NCI-H2107 (cell line): ENCODE results near the gene EPOP.
A peak's percentile ranks its signal among the peaks of the same experiment; 100 is the strongest.

Source experiments
- DNase-seq: peaks from one replicate; lab custom pipeline; 2025; lab: John Stamatoyannopoulos, UW

EPOP gene

DNA sequence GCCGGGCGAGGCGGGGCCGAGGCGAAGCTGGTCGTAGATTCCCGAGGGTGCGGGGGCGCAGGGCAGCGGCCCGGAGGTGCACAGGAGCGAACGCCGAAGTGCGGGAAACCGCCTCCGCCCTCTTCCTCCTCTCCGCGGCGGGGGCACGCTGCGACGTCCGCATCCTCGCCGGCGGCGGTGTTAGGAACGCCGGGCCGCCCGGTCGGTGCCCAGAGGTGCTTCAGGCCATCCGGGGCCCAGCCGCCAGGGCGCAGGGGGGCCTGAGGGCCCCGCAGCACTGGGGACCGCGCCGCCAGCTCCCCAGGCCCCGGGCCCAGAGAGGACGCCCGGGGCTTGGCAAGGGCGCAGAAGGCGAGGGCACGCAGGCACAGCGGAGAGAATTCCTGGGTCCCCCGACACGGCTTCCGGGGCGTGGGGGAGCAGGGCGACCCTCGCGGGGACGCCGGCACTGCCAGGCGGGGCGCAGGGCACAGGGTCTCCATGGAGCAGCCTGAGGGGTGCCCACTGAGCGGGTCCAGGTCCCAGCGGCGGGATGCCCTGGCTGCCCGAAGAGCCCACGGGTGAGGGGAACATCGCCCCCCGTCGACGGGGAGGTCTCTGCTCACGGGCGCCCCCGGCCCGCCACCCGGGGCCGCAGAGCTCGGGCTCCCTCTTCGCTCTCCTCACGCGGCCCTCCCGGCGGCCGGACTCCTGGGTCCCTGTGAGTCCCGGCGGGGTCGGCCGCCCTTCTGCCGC, 576 bp downstream of the EPOP start:
- DNase-seq = no peak

DNA sequence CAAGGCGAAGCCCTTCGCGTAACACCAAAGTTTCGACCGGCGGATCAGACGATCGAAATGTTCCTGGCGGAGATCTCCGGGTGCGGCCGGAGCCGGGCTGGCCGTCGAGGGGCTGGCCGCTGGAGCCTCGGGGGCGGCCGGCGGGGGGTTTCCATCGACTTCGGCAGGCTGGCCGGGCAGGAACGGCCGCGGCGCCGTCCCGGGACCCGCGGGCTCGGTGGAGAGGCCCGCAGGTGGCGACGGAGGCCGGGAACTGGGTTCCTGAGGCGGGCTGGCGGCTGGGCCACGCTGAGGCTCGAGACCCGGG, 1.1 kb downstream of the EPOP start:
- no peak for DNase-seq

GRCh38 chr17:38672788-38673706, 1.7 kb downstream of the EPOP start:
- DNase-seq = no peak

DNA sequence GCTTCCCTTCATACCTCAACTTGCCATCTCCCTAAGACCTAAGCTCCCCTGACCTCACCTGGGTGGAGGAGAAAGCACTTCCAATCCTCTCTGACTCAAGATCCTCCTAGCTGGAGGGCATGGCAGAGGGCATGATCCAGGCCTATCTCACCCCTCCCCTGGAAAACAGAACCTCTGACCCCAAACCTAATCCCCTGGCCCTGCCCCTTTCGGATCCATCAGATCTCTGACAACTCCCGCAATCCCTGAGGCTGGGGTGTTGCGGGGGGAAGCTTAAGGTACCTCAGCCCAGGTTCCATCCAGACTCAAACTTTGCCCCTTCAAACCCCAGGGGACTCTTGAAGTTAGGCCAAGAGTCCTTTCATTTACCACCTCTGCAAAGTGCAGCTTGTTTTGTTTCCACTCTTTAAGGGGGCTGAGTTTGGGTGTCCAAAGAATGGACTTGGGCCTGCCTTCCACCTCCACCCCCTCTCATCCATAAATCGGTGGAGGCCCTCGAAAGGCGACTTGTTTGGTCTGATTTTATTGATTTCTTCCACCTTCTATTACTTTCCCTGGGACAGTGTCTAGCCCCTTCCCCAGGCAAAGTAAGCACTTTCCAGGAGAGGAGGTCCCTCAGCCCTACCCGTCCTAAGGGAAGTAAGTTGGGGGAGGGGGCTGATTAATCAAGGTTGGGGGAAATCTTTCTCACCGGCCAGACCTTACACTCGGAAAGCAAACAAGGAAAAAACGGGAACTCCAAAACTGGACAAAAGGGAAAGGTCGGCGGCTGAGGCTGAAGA, 2.6 kb downstream of the EPOP start:
- DNase-seq = no peak

GRCh38 chr17:38669520-38669919, 5.2 kb downstream of the EPOP start:
- no peak for DNase-seq

GRCh38 chr17:38667787-38668122, 7.0 kb downstream of the EPOP start:
- no peak for DNase-seq

GRCh38 chr17:38667099-38667786, 7.5 kb downstream of the EPOP start:
- DNase-seq = peak; percentile 63

GRCh38 chr17:38663964-38664644, 10.7 kb downstream of the EPOP start:
- DNase-seq = no peak

- peak; percentile 73 for DNase-seq
These were observed 11.5 kb downstream of the EPOP start for GRCh38 chr17:38663125-38663751.

- no peak for DNase-seq
These were observed 14.4 kb downstream of the EPOP start for GRCh38 chr17:38660097-38661025.

DNA sequence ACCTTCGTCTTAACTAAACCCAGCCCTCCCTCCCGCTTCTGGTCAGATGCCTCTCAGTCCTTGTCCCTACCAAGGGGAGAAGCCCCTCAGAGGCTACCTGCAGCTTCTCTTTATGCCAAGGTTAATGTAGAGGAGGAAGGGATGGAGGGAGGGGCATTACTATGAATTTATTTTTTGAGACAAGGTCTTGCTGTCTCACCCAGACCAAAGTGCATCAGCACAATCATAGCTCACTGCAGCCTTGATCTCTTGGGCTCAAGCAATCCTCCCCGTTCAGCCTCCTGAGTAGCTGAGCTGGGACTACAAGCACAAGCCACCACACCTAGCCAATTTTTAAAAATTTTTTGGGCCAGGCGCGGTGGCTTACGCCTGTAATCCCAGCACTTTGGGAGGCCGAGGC, 15.3 kb downstream of the EPOP start:
- no peak for DNase-seq

DNA sequence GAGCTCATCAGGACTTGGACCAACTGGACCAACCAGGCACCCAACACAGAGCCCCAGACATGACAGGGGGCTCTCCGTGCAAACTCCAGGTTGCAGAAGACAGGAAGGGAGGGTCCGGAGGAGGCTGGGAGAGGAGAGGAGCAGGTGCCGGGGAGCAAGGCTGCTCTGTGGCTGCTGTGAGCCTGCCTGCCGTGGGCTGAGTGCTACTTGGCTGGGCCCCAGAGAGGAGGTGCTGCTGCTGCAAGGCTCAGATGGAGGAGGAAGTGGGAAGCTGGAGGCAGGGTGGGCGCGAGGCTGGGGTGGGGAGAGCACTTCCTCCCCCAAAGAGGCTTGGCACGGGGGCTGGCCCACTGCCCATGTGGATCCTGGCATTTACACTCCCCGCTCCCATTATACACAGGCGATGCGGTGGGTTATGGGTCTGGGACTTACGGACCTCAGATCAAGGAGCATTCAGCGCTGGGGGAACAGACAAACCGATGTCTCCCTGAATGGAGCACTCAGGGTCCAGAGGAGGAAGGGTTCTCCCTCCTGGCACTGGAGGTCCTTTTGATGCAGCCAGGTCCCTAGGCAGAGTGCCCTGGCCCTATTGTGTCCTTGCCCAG, 15.9 kb downstream of the EPOP start:
- no peak for DNase-seq

GRCh38 chr17:38657824-38658740, 16.7 kb downstream of the EPOP start:
- DNase-seq = no peak

DNA sequence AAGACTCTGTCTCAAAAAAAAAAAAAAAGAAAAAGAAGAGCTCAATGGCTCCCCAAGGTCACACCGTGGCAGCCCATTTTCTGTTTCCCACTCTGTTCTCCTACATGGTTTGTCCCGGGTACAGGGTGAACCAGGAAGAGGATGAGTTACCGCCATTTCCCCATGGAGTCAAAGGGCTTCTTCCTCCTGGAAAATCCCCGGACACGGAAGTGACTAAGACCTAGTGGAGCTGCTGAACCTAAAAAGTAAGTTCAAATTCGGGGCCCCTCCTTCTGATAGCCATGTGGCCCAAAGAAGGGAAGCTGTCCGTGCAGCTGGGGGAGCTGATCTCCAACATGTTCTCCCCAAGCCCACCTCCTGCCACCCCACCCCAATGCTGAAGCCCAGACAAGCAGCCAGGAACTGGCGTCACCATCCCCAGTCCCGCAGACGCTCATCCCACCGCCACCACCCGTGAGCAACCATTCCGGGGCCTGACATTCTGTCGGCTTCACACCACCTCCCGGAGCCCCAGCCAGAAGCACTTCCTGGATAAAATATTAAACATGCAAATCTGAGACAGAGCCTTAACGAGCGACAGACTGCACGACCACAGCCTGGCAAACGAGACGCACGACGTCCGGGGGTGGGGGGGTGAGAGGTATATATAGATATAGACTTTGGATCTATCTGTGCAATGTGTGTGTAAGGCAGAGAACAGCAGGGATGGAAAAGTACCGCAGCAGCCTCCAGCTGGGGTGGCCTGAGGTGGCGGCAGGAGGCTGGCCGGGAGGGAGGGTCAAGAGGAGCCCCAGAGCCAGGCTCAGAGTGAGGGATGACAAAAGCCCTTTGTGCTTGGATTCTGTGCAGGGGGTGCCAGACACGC, 17.6 kb downstream of the EPOP start:
- DNase-seq = no peak

DNA sequence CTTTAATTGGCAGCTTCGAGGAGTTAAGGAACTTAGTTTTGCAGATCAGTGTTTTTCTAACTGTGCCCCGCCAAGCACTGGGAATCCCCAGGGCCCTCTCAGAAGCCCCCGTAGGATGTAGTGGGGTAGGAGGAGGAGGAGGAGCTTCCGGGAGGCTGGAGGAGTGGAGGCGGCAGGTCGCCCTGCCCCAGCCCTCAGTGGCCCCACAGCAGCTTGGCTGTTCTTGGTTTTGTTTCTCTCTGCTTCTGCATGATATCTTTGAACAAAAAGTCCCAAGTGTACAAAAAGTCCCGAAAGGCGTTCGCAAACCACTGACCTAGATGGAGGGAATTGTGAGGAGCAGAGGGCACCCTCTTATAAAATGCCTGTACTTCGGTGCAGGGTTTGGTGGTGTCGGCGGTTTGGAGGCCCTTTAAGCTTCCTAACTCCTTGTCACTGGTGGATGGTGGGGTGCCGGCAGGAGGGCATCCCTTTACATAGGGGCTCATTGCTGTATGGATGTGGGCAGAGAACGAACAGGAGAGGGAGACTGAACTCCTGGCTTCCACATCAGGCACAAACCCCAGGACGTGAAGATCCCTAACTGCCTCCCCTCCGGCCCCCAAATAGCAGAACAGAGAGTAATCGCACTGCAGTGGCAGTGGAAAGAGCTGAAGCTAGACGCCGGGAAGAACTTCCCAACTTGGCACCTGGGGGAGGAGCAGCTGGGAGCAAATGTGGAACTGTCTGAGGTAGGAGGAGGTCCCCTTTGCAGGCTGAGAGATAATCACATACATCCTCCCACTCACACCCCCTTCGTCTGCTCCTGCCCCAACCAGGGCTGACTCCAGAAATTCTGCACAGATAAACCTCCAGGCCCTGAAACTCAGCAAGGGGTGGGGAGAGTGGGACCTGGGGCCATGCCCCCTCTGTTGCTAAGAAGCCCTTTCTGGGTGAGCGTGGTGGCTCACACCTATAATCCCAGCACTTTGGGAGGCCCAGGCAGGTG, 20.1 kb downstream of the EPOP start:
- no peak for DNase-seq

DNA sequence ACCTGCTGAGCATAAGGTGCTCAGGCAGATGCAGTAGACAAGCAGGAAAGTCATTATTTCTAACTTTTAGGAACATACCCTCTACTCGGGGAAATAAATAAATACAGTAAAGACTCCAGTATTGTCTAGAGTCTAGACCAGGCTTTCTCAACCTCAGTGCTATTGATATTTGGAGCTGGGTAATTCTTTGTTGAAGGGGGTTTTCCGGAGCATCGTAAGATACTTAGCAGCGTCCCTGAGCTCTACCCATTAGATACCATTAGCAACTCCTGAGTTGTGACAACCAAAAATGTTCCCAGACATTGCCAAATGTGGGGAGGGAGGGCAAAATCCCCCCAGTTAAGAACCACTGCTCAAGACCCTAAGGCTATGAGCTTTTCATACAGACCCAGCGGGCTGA, 21.1 kb downstream of the EPOP start:
- no peak for DNase-seq
